Sigmoid colon (tissue), 4 donors: ENCODE data around the gene AKR1C1.
"Not testable (repeated sequence)": the region's sequence is repeated elsewhere in the genome, so short reads cannot be mapped to it uniquely, and the experiment has no call there.

Source experiments
- CTCF ChIP-seq, 4 experiments: fragments of 450-650 bp in 3 of 4; fragments of 200-600 bp in 1 of 4; IDR thresholded peaks; one replicate each; pipeline ENCODE4 v1.5.1; 2016 to 2019; ENCODE audit warnings: antibody characterized with exemption in 4 of 4, mild to moderate bottlenecking in 3 of 4, moderate library complexity in 2 of 4
- POLR2A ChIP-seq, 2 donors: fragments of 450-650 bp; IDR thresholded peaks; one replicate each; pipeline ENCODE4 v1.6.1; 2016; ENCODE audit warnings: antibody characterized with exemption in 2 of 2, mild to moderate bottlenecking in 2 of 2, moderate library complexity in 2 of 2
- POLR2AphosphoS5 ChIP-seq, 4 donors: sonication (generic); formaldehyde crosslinking; IDR thresholded peaks; one replicate each; pipeline ENCODE4 v1.6.1; 2017; ENCODE audit warnings: antibody characterized with exemption in 4 of 4

- TF ChIP-seq CTCF, POLR2AphosphoS5, POLR2A (IDR thresholded peaks at IDR 0.05): not testable (repeated sequence)
Measured at GRCh38 chr10:4988000-4988641, 24.9 kb downstream of the AKR1C1 start.
